DMS 273 treated with DMSO at 0.1 percent for 48 hours (cell line): Measurements from ENCODE around the gene GALNT8.
"Not testable (repeated sequence)": the region's sequence is repeated elsewhere in the genome, so short reads cannot be mapped to it uniquely, and the experiment has no call there.

Experiments used
- DNase-seq: peaks from one replicate; lab custom pipeline; 2025; lab: John Stamatoyannopoulos, UW

The GALNT8 gene

GRCh38 chr12:4719821-4720636, at the start of gene GALNT8:
TSS of gene GALNT8 (plus strand) at chr12:4720400. CDS start at chr12:4720678, 278 bp downstream.
- DNase-seq = no peak

GRCh38 chr12:4679711-4680110, 40.5 kb upstream of the GALNT8 start:
- DNase-seq = no peak

- DNase-seq = no peak
Observed at GRCh38 chr12:4681732-4682131, 38.5 kb upstream of the GALNT8 start.

- DNase-seq = no peak
Observed at GRCh38 chr12:4685317-4685716, 34.9 kb upstream of the GALNT8 start.

- no peak for DNase-seq
Observed at GRCh38 chr12:4690760-4691159, 29.4 kb upstream of the GALNT8 start.

GRCh38 chr12:4700621-4701026, 19.6 kb upstream of the GALNT8 start:
- no peak for DNase-seq

- no peak for DNase-seq
Observed at GRCh38 chr12:4701395-4702190, 18.6 kb upstream of the GALNT8 start.

- no peak for DNase-seq
Observed at GRCh38 chr12:4703676-4704075, 16.5 kb upstream of the GALNT8 start.

- no peak for DNase-seq
Observed at GRCh38 chr12:4705824-4706223, 14.4 kb upstream of the GALNT8 start.

GRCh38 chr12:4707306-4707705, 12.9 kb upstream of the GALNT8 start:
- no peak for DNase-seq

- no peak for DNase-seq
Observed at GRCh38 chr12:4710113-4710512, 10.1 kb upstream of the GALNT8 start.

GRCh38 chr12:4714879-4715278, 5.3 kb upstream of the GALNT8 start:
- DNase-seq = no peak

- no peak for DNase-seq
Observed at GRCh38 chr12:4717806-4718205, 2.4 kb upstream of the GALNT8 start.

- DNase-seq = no peak
Observed at GRCh38 chr12:4720637-4720995, 416 bp downstream of the GALNT8 start.

- DNase-seq = not testable (repeated sequence)
Observed at GRCh38 chr12:4721587-4721986, 1.4 kb downstream of the GALNT8 start.

- DNase-seq = no peak
Observed at GRCh38 chr12:4723226-4723625, 3.0 kb downstream of the GALNT8 start.

GRCh38 chr12:4725057-4725456, 4.9 kb downstream of the GALNT8 start:
- DNase-seq = no peak

- no peak for DNase-seq
Observed at GRCh38 chr12:4734625-4735340, 14.6 kb downstream of the GALNT8 start.

GRCh38 chr12:4736091-4736490, 15.9 kb downstream of the GALNT8 start:
- no peak for DNase-seq

GRCh38 chr12:4738541-4738940, 18.3 kb downstream of the GALNT8 start:
- no peak for DNase-seq

- DNase-seq = no peak
Observed at GRCh38 chr12:4742416-4742970, 22.3 kb downstream of the GALNT8 start.

GRCh38 chr12:4743046-4743445, 22.8 kb downstream of the GALNT8 start:
- DNase-seq = no peak
